Measurements from ENCODE around the gene ZNF26. TPM values are rescaled to one million over a fixed set of nuclear protein-coding genes. Genes with fewer than 3 reads are reported as not detected.

Gene ZNF26, protein sequence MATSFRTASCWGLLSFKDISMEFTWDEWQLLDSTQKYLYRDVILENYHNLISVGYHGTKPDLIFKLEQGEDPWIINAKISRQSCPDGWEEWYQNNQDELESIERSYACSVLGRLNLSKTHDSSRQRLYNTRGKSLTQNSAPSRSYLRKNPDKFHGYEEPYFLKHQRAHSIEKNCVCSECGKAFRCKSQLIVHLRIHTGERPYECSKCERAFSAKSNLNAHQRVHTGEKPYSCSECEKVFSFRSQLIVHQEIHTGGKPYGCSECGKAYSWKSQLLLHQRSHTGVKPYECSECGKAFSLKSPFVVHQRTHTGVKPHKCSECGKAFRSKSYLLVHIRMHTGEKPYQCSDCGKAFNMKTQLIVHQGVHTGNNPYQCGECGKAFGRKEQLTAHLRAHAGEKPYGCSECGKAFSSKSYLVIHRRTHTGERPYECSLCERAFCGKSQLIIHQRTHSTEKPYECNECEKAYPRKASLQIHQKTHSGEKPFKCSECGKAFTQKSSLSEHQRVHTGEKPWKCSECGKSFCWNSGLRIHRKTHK
- polyA plus RNA-seq, result 1.2 and 2.8 TPM in 2 replicates

DNA sequence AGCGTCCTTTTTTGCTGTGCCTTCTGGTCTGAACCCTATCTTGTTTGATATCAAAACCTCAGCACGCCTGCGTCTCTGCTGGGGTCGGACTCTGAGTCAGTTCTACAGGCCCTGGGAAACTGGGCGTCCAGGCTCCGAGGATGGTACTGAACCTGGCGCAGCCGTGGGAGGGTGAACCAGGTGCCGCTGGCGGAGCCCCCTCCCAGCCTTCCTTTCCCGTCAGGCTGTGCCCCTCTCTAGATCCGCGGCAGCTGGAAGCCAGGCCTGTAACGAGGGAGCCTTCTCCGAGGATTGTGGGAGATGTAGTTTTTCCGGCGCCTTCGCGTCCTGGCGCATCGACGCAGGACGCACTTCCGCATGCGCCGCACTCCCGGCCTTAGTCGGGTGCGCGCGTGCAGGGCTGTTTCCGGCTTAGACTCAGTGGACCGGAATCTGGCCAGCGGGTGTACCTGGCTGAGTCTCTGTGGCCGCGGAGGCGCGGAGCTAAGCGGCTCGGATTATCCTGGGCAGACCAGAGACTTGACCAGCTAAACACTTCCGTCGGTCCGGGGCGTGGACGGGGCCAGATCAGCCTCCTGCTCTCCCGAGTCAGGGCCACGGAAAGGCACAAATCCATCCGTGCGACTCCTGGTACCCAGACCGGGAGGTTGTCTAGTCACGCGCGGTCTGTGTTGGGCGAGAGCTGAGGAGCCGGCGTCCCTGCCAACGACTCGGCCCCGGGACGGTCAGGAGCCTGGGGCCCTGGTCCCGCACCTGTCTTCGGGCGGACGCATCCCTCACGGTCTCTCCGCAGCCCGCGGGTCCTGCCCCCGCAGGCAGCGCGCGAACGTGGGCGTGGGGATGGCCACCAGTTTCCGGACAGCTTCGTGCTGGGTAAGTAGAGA lies at the start of gene ZNF26:
Gene ZNF26 (plus strand): TSS at position 367 of the 884 bp plus-strand sequence. CDS start 474 bp downstream, at position 841.

DNA sequence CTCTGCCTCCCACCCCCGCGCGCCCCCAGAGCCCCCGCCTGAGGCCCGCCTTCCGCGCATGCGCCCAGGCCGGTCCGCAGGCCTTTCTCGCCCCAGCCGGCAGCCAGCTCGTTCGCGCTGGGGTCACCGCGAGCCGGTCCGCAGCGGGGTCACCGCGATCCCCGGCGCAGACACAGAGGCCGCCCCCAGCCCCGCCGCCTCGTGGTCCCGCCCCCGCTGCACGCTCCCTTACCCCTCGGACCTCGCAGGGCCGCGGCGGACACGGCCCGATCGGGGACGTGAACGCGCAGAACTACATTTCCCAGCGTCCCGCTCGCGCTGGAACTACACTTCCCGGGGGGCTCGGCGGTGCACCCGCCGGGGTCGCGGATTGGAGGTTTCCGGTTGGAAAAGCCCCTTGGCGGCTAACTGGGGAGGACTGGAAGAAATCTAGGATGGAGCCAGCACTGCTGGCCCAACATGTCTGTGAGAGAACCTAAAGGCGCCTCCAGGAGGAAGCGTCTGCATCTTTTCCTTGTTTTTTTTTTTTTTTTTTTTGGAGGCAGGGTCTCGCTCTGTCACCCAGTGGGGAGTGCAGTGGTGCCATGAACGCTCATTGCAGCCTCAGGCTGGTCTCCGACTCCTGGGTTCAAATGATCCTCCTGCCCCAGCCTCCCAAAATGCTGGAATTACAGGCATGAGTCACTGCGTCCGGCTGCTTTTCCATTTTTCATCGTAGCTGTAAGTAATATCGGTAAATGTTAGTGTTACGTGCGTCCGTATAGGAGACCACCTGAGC lies 30.0 kb upstream of the ZNF26 start, which contains the start of gene ZNF605:
Gene ZNF605 (minus strand): TSS at position 296 of the 778 bp plus-strand sequence. CDS start 10,671 bp downstream, outside the sequence.

DNA sequence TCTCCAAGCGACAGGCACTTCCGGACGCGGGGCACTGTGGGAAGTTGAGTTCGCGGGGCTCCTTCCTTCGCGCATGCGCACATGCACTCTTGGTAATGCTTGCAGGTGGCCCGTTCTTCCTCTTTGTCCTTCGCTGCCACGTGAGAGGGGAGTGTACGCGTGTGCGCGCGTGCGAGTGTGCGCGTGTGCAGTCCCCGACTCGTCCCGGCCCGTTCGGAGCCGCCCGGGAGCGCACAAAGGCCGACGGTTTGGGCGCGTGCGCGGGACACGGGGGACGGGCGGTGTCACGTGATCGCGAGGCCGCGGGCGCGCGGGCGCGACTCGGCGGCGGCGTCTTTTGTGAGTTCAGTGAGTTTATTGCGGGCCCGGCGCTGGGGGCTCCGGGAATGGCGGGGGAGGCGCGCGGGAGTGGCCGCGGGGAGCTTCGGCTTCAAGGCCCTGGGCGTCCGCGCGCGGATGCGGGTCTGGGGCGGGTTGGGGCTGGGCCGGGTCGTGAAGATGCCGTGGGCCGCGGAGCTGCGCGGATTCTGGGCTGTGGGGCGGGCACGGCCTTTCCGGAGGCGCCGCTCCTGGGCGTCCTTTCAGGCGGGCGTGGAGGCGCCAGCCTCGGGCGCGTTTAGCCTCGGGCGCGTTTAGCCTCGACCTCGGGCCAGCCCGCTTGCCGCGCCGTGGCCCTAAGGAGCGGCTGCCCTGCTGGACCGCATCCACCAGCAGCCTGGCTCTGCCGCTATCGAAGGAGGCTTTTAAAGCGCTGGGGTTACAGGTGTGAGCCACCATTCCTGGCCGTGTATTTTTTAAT lies 51.2 kb downstream of the ZNF26 start, which contains the start of gene ZNF84:
Gene ZNF84 (plus strand): TSS at position 303 of the 799 bp plus-strand sequence. CDS start 3,959 bp downstream, outside the sequence.

Other genes with a start within 250 kb of the ZNF26 start
- 8.9 and 10.4 TPM in 2 replicates for gene ANKLE2, start 224.5 kb upstream of the ZNF26 start, polyA plus RNA-seq
- 3.4 and 4.3 TPM in 2 replicates for gene GOLGA3, start 157.5 kb upstream of the ZNF26 start, polyA plus RNA-seq
- 0.45 and 1.7 TPM in 2 replicates for gene CHFR, start 98.8 kb upstream of the ZNF26 start, polyA plus RNA-seq
- 11.2 and 14.6 TPM in 2 replicates for gene ZNF605, start 30.1 kb upstream of the ZNF26 start, polyA plus RNA-seq
- 16.4 and 31.2 TPM in 2 replicates for gene ZNF84, start 51.1 kb downstream of the ZNF26 start, polyA plus RNA-seq
- gene ZNF140, start 94.6 kb downstream of the ZNF26 start, polyA plus RNA-seq, result 10.7 and 21.7 TPM in 2 replicates
- gene ZNF891, start 143.9 kb downstream of the ZNF26 start, polyA plus RNA-seq, result 0.74 and 0.81 TPM in 2 replicates
- 2.7 and 8.2 TPM in 2 replicates for gene ZNF10, start 144.3 kb downstream of the ZNF26 start, polyA plus RNA-seq
- 8.4 and 9.1 TPM in 2 replicates for gene ZNF268, start 195.1 kb downstream of the ZNF26 start, polyA plus RNA-seq
- gene ANHX, start 249.5 kb downstream of the ZNF26 start, polyA plus RNA-seq, result not detected in 2 replicates